ENCODE results near the gene KRTAP20-2.

KRTAP20-2 gene

DNA sequence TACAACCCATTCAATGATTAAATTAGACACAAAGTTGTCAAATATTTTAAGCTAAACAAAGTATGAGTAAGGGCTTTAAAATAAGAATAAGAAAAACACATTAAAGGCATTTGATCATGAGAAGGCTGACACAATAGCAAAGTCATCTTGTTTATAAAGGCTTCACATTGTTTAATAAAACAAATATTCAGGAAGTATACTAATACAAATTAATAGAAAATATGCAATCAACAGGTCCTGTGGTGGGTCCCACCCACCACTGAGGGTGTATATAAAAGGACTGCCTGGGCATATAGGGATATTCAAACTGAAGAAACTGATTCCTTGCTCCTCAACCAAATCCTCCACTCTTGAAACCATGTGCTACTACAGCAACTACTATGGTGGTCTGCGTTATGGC, at the start of gene KRTAP20-2:
Gene KRTAP20-2, plus strand, starts transcription at position 301 of the 400 bp plus-strand sequence. Its CDS starts 58 bp downstream, at position 359.
- DNase-seq: no peak

DNA sequence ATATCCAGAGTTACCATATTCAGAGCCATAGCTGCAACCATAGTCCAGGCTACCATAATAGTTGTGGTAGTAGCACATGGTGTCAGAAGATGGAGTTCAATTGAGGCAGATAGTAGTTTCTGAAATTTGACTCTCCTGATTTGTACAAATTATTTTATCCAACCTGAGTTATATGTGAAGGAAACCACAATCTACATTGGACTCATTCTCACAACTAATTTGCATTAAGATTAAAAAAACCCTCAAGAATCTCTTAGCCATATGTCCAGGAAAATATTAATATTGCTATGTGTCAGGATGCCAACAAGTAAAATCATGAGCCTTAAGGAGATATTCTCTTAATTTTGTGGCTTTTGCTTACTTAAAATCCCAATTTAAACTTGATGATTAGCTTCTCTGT, 44.7 kb upstream of the KRTAP20-2 start, which contains the start of gene KRTAP22-2:
Gene KRTAP22-2, minus strand, starts transcription at position 101 of the 400 bp plus-strand sequence.
- DNase-seq: no peak

DNA sequence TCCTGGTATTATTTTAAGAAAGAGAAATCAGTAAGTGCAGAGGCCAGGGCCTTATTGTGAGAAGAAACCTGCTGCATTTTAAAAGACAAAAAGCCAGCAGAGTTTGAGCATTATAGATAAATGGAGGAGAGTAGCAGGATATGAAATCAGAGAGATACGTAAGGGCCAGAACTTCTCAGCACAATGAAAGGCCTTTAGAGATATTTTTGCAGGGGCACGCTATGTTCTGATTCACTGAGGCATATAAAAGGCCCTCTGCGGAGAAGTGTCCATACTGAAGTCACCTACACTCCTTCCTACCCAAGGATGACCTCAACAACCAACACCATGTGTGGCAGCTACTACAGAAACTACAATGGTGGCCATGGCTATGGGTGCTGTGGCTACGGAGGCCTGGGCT, 42.9 kb upstream of the KRTAP20-2 start, which contains the start of gene KRTAP6-3:
Gene KRTAP6-3, plus strand, starts transcription at position 301 of the 400 bp plus-strand sequence. Its CDS starts 6 bp downstream, at position 307.
- DNase-seq: no peak

- no peak for DNase-seq
Observed at GRCh38 chr21:30598802-30599201, 36.2 kb upstream of the KRTAP20-2 start, which contains the start of gene KRTAP6-2. KRTAP6-2 (minus strand) TSS chr21:30598902; CDS start chr21:30598874, 28 bp downstream.

- no peak for DNase-seq
Observed at GRCh38 chr21:30600787-30601186, 34.2 kb upstream of the KRTAP20-2 start, which contains the start of gene KRTAP22-1. KRTAP22-1 (plus strand) TSS chr21:30601087.

- no peak for DNase-seq
Observed at GRCh38 chr21:30605968-30606367, 29.0 kb upstream of the KRTAP20-2 start.

GRCh38 chr21:30612132-30612531, 22.9 kb upstream of the KRTAP20-2 start:
- no peak for DNase-seq

- DNase-seq: no peak
Observed at GRCh38 chr21:30613836-30614235, 21.2 kb upstream of the KRTAP20-2 start, which contains the start of gene KRTAP6-1. KRTAP6-1 (minus strand) TSS chr21:30613930; CDS start chr21:30613904, 26 bp downstream.

DNA sequence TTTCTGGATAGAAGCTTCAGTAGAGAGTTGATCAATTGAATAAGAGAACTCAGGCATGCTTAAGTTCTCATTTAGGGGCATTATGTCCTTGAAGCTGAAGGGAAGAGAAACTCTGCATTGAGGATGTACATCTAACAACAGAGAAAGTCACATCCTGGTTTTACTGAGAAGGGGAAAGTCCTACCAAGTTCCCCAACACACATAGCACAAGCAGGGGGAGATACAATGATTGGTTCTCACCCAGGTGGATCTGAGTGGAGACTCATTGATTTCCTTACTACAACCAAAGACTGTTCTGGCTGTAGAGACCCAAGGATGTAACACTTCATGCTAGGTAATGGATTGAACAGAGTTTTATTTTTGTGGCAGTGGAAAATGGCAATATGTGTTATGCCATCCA, 19.8 kb upstream of the KRTAP20-2 start:
- DNase-seq: no peak

GRCh38 chr21:30616125-30616524, 18.9 kb upstream of the KRTAP20-2 start, which contains the start of gene KRTAP20-1:
KRTAP20-1 (plus strand) TSS chr21:30616425; CDS start chr21:30616455, 30 bp downstream.
- no peak for DNase-seq

- no peak for DNase-seq
Observed at GRCh38 chr21:30620080-30620479, 14.9 kb upstream of the KRTAP20-2 start.

GRCh38 chr21:30620522-30620921, 14.5 kb upstream of the KRTAP20-2 start, which contains the start of gene KRTAP20-4:
KRTAP20-4 (plus strand) TSS chr21:30620627.
- no peak for DNase-seq

DNA sequence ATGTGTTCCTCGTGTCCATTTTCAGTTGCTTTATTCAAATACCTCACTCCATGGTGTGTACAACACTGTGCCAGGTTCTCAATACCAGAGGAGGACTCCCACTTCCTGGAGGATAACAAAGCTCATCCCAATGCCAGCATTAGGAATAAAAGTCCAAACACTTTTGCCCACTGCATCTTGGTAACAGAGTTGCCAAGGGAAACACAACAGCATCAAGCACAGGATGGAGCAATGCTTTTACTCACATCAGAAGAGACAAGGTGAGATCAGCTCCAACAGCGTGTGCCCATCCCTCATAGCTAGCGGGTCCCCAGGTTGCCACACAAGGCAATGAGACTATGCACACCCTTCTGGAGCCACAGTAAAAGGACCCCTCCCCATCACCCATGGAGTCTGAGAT, 11.6 kb upstream of the KRTAP20-2 start:
- no peak for DNase-seq

GRCh38 chr21:30625449-30626165, 9.4 kb upstream of the KRTAP20-2 start:
- no peak for DNase-seq

DNA sequence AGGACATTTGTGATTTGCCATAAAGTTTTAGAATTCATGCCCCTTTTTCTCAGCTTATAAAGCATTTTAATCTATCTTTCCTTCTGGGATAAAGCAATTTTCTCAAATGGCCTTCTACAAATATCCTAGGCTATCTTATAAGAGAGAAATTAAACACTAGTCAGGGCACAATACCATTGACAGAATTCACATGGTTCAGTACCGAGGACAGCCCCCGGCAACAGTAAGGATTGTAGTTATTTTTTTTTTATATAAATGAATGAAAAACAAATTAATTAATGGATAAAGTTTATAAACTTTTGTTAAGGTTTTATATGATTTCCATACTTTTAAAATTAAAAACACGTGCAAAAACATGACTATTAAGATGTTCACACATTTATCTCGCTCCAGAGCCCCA, 6.9 kb upstream of the KRTAP20-2 start:
- no peak for DNase-seq

- DNase-seq: no peak
Observed at GRCh38 chr21:30629200-30629599, 5.8 kb upstream of the KRTAP20-2 start.

GRCh38 chr21:30638686-30639085, 3.7 kb downstream of the KRTAP20-2 start:
- DNase-seq: no peak

- no peak for DNase-seq
Observed at GRCh38 chr21:30642564-30642963, 7.6 kb downstream of the KRTAP20-2 start, which contains the start of gene KRTAP20-3. KRTAP20-3 (plus strand) TSS chr21:30642864.

- DNase-seq: no peak
Observed at GRCh38 chr21:30646904-30647414, 12.0 kb downstream of the KRTAP20-2 start.

DNA sequence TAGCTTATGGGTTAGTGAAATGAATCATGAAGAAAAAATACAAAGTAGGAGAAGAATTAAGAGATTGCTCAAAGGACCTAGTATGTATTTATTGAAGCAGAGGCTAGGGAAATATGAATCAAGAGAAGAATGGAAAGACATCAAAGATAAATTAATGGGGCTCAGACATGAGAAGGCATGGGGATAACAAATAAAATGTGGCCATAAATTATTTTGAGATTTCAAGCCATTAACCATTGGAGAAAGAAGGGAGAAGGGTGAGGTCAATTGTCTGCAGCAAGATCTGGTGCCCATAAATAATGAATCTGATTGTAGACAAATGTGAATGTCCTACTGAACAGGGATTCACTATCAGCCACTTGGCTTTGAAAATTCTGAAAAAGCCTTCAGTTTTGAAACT, 17.9 kb downstream of the KRTAP20-2 start:
- DNase-seq: no peak

- no peak for DNase-seq
Observed at GRCh38 chr21:30668776-30669175, 33.8 kb downstream of the KRTAP20-2 start.

DNA sequence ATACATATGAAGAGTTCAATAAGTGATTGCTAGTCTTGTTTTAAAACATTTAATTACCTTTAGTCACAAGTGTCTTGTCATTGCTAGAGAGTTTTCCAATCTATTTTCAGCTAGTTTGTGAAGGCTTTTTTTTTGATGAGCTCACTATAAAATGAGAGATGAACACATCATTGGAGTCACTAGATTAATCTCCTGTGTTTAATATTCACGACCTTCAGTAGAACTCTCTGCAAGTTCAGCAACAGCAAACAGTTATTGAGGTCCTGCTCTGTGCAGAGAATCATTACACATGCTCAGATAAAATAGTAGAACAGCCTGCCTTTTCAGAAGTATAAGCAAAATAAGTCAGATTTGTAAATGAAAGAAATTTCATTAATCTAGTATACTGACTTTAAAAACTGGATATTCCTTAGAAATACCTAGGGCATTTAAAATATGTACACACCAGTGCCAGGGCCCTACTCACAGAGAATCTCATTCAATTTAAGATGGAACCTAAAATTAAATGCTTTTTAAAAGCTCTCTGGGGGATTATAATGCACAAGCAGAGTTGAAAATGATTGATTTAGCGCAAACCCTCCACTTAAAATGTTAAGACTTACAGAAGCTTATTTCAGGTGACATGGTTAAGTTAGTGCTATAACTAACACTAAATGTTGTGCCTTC, 38.1 kb downstream of the KRTAP20-2 start:
- no peak for DNase-seq

- no peak for DNase-seq
Observed at GRCh38 chr21:30674312-30674711, 39.3 kb downstream of the KRTAP20-2 start.
